ENCODE results near the gene TTC36.
"Not testable (repeated sequence)": the region's sequence is repeated elsewhere in the genome, so short reads cannot be mapped to it uniquely, and the experiment has no call there.

Gene TTC36

DNA sequence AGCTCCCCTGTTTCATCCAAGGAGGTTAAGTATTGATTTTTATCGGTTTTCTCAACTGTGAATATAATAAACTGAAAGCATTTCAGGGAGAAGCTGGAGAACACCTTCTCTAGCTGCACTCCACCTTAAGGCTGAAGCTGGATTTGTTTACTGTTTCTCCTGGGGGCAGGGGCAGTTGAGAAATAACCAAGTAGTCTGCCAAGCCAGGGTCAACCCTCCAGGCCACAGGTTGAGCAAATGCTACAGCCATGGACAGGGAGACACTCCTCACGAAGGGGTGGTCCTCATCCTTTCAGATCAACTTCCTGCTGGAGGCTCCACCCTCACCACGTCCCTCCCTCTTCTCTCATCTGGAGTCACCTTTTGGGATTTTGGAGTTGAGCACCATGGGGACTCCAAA lies at the start of gene TTC36:
Gene TTC36 (plus strand): TSS at position 366 of the 400 bp plus-strand sequence. CDS start 21 bp downstream, at position 387.
- Mint-ChIP-seq H3K27me3 (ENCODE audit: low read depth) (no peaks in the 10 kb centered on the region), H3K4me1 (ENCODE audit: low read depth) (peaks cover 17% of the 10 kb centered on the region), H3K36me3 (ENCODE audit: low read depth) (peaks cover 21% of the 10 kb centered on the region), H3K4me3 (no peak within 1 kb of the TSS), H3K27ac (no peak within 1 kb of the TSS), H3K9me3 (no peaks in the 10 kb centered on the region)
- DNase-seq (ENCODE audit: low spot score) = no peak

DNA sequence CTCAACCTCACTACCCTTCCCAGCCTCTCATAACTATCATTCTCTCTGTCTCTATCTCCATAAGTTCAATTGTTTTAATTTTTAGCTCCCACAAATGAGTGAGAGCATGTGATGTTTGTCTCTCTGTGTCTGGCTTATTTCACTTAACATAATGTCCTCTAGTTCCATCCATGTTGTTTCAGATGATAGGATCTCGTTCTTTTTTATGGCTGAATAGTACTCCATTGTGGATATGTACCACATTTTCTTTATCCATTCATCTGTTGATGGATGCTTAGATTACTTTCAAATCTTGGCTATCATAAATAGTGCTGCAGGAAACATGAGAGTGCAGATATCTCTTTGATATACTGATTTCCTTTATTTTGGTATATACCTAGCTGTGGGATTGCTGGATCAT lies 46.0 kb upstream of the TTC36 start:
- H3K27ac Mint-ChIP-seq; H3K4me1 Mint-ChIP-seq (ENCODE audit: low read depth); H3K9me3 Mint-ChIP-seq; H3K27me3 Mint-ChIP-seq (ENCODE audit: low read depth); H3K4me3 Mint-ChIP-seq; DNase-seq (ENCODE audit: low spot score): not testable (repeated sequence)
- H3K36me3 Mint-ChIP-seq (ENCODE audit: low read depth) = peaks cover 70% of the 10 kb centered on the region

GRCh38 chr11:118484405-118484804 lies 42.9 kb upstream of the TTC36 start:
- Mint-ChIP-seq H3K4me1 (ENCODE audit: low read depth) (peaks cover 4% of the 10 kb centered on the region), H3K27me3 (ENCODE audit: low read depth) (no peaks in the 10 kb centered on the region), H3K9me3 (no peaks in the 10 kb centered on the region), H3K4me3 (no peak overlapping the region), H3K36me3 (ENCODE audit: low read depth) (peaks cover 54% of the 10 kb centered on the region), H3K27ac (no peak overlapping the region)
- DNase-seq (ENCODE audit: low spot score) = no peak

DNA sequence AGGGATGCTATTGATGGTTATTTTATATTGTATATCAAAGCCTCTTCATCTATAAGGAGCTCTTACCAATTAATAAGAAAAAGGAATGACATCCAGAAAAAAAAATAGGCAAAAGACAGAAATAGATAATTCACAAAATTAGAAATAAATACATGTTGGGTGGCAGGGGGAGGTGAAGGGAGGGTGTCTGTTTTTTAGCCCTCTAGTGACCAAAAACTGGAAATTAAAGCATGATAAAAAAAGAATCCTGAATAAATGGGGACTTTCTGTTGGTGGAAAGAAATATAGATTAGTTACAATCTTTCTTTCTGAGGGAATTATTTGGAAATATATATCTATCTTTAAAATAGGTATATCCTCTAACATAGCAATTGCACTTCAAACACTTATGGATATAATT lies 42.0 kb upstream of the TTC36 start:
- Mint-ChIP-seq H3K4me3 (no peak overlapping the region), H3K27me3 (ENCODE audit: low read depth) (no peaks in the 10 kb centered on the region), H3K9me3 (no peaks in the 10 kb centered on the region), H3K27ac (no peak overlapping the region), H3K36me3 (ENCODE audit: low read depth) (peaks cover 55% of the 10 kb centered on the region), H3K4me1 (ENCODE audit: low read depth) (peaks cover 4% of the 10 kb centered on the region)
- DNase-seq (ENCODE audit: low spot score) = no peak

DNA sequence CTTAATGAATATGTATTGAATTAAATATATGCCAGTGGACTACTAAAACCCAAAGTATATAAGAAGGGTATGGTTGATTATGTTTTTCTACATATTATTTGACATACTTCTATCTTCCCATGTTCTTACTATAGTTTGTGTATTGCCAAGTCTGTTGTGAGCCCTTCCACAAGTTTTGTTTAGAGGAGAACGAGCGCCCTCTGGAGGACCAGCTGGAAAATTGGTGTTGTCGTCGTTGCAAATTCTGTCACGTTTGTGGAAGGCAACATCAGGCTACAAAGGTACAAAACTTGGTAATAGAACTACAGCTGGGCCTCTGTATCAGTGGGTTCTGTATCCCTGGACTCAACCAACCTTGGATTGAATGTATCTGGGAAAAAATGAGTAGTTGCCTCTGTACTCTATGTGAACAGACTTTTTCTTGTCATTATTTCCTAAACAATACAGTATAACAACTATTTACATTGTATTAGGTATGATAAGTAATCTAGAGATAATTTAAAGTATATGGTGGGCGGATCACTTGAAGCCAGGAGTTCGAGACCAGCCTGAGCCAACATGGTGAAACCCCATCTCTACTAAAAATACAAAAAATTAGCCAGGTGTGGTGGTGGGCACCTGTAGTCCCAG lies 38.7 kb upstream of the TTC36 start:
- H3K9me3 Mint-ChIP-seq = no peaks in the 10 kb centered on the region
- no peak overlapping the region for H3K27ac Mint-ChIP-seq
- H3K36me3 Mint-ChIP-seq (ENCODE audit: low read depth) = peaks cover 49% of the 10 kb centered on the region
- no peak overlapping the region for H3K4me3 Mint-ChIP-seq
- DNase-seq (ENCODE audit: low spot score) = peak; percentile 56
- peaks cover 4% of the 10 kb centered on the region for H3K4me1 Mint-ChIP-seq (ENCODE audit: low read depth)
- H3K27me3 Mint-ChIP-seq (ENCODE audit: low read depth) = no peaks in the 10 kb centered on the region

GRCh38 chr11:118491041-118491440 lies 36.2 kb upstream of the TTC36 start:
- Mint-ChIP-seq H3K4me1 (ENCODE audit: low read depth) (peaks cover 4% of the 10 kb centered on the region), H3K36me3 (ENCODE audit: low read depth) (peaks cover 47% of the 10 kb centered on the region), H3K27me3 (ENCODE audit: low read depth) (no peaks in the 10 kb centered on the region), H3K9me3 (no peaks in the 10 kb centered on the region), H3K4me3 (no peak overlapping the region), H3K27ac (no peak overlapping the region)
- DNase-seq (ENCODE audit: low spot score) = no peak

- no peak overlapping the region for H3K4me3 Mint-ChIP-seq
- peaks cover 62% of the 10 kb centered on the region for H3K36me3 Mint-ChIP-seq (ENCODE audit: low read depth)
- H3K27ac Mint-ChIP-seq = no peak overlapping the region
- DNase-seq (ENCODE audit: low spot score) = no peak
- no peaks in the 10 kb centered on the region for H3K4me1 Mint-ChIP-seq (ENCODE audit: low read depth)
- H3K27me3 Mint-ChIP-seq (ENCODE audit: low read depth) = no peaks in the 10 kb centered on the region
- no peaks in the 10 kb centered on the region for H3K9me3 Mint-ChIP-seq
Measured at GRCh38 chr11:118497831-118498230, 29.4 kb upstream of the TTC36 start.

GRCh38 chr11:118503216-118503615 lies 24.1 kb upstream of the TTC36 start:
- no peaks in the 10 kb centered on the region for H3K9me3 Mint-ChIP-seq
- H3K27me3 Mint-ChIP-seq (ENCODE audit: low read depth) = no peaks in the 10 kb centered on the region
- H3K4me1 Mint-ChIP-seq (ENCODE audit: low read depth) = no peaks in the 10 kb centered on the region
- no peak overlapping the region for H3K27ac Mint-ChIP-seq
- peaks cover 73% of the 10 kb centered on the region for H3K36me3 Mint-ChIP-seq (ENCODE audit: low read depth)
- DNase-seq (ENCODE audit: low spot score) = no peak
- H3K4me3 Mint-ChIP-seq = no peak overlapping the region

DNA sequence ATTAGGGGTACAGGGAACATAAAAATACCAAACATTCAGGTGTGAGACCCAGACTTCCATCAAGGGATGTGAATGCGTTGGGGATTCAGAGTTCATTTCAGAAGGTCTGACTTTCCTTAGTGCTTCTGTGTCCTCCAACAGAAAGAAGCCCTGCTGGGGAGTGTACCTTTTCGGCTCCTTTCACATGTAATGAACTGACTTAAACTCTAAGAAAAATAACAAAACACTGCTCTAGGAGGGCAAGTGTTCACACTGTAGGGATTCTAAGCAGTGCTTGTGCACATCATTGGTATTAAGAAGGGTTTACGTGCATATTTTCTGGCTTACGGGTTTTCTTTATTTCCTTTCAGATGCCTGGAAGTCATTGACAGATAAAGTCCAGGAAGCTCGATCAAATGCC lies 15.7 kb upstream of the TTC36 start:
- no peak for DNase-seq (ENCODE audit: low spot score)
- H3K27ac Mint-ChIP-seq = no peak overlapping the region
- H3K4me1 Mint-ChIP-seq (ENCODE audit: low read depth) = peaks cover 5% of the 10 kb centered on the region
- H3K4me3 Mint-ChIP-seq = no peak overlapping the region
- no peaks in the 10 kb centered on the region for H3K27me3 Mint-ChIP-seq (ENCODE audit: low read depth)
- H3K36me3 Mint-ChIP-seq (ENCODE audit: low read depth) = peaks cover 55% of the 10 kb centered on the region
- H3K9me3 Mint-ChIP-seq = no peaks in the 10 kb centered on the region

DNA sequence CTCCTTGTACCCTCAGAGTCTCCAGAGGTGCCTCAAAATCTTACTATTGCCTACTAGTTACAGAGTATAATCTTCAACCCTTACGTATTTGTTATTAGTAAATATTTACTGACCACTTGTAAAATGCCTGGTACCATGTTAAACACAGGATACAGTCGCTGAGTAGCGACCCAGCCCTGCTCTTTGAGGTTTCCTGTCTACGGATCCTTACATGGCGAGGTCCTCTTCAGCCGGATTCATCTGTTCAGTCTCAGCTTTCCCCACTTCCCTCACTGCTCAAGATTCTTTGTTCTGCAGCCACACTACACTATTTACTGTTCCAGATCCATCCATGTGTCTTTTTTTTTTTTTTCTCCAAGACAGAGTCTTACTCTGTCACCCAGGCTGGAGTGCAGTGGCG lies 13.2 kb upstream of the TTC36 start:
- Mint-ChIP-seq H3K9me3 (no peaks in the 10 kb centered on the region), H3K4me1 (ENCODE audit: low read depth) (peaks cover 5% of the 10 kb centered on the region), H3K27ac (peak overlapping the region; percentile 58), H3K4me3 (no peak overlapping the region), H3K27me3 (ENCODE audit: low read depth) (no peaks in the 10 kb centered on the region), H3K36me3 (ENCODE audit: low read depth) (peaks cover 53% of the 10 kb centered on the region)
- DNase-seq (ENCODE audit: low spot score) = no peak

GRCh38 chr11:118519549-118519948 lies 7.7 kb upstream of the TTC36 start:
- no peaks in the 10 kb centered on the region for H3K9me3 Mint-ChIP-seq
- DNase-seq (ENCODE audit: low spot score) = no peak
- H3K27me3 Mint-ChIP-seq (ENCODE audit: low read depth) = no peaks in the 10 kb centered on the region
- no peak overlapping the region for H3K4me3 Mint-ChIP-seq
- peaks cover 58% of the 10 kb centered on the region for H3K36me3 Mint-ChIP-seq (ENCODE audit: low read depth)
- H3K4me1 Mint-ChIP-seq (ENCODE audit: low read depth) = no peaks in the 10 kb centered on the region
- no peak overlapping the region for H3K27ac Mint-ChIP-seq

- Mint-ChIP-seq H3K27me3 (ENCODE audit: low read depth) (no peaks in the 10 kb centered on the region), H3K27ac (no peak overlapping the region), H3K9me3 (no peaks in the 10 kb centered on the region), H3K4me3 (no peak overlapping the region), H3K36me3 (ENCODE audit: low read depth) (peaks cover 50% of the 10 kb centered on the region), H3K4me1 (ENCODE audit: low read depth) (no peaks in the 10 kb centered on the region)
- DNase-seq (ENCODE audit: low spot score) = no peak
Measured at GRCh38 chr11:118521892-118522311, 5.4 kb upstream of the TTC36 start.

DNA sequence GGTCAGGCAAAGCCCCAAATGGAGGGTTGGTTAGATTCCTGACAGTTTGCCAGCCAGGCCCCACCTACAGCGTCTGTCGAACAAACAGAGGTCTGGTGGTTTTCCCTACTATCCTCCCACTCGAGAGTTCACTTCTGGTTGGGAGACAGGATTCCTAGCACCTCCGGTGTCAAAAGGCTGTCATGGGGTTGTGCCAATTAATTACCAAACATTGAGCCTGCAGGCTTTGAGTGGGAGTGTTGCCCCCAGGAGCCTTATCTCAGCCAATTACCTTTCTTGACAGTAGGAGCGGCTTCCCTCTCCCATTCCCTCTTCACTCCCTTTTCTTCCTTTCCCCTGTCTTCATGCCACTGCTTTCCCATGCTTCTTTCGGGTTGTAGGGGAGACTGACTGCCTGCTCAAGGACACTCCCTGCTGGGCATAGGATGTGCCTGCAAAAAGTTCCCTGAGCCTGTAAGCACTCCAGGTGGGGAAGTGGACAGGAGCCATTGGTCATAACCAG lies 4.7 kb upstream of the TTC36 start:
- Mint-ChIP-seq H3K9me3 (no peaks in the 10 kb centered on the region), H3K36me3 (ENCODE audit: low read depth) (peaks cover 50% of the 10 kb centered on the region)

DNA sequence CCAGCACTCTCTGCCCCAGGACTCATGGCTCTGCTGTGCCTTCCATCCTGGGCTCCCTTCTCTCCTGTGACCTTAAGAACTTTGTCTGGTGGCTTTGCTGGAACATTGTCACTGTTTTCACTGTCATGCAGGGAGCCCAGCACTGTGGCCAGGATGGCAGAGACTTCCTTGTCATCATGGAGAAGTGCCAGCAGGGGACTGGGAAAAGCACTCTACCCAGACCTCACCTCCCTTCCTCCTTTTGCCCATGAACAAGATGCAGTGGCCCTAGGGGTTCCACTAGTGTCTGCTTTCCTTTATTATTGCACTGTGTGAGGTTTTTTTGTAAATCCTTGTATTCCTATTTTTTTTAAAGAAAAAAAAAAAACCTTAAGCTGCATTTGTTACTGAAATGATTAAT lies 2.9 kb upstream of the TTC36 start:
- no peaks in the 10 kb centered on the region for H3K27me3 Mint-ChIP-seq (ENCODE audit: low read depth)
- no peak for DNase-seq (ENCODE audit: low spot score)
- H3K9me3 Mint-ChIP-seq = no peaks in the 10 kb centered on the region
- H3K4me1 Mint-ChIP-seq (ENCODE audit: low read depth) = peaks cover 4% of the 10 kb centered on the region
- H3K36me3 Mint-ChIP-seq (ENCODE audit: low read depth) = peaks cover 45% of the 10 kb centered on the region
- H3K4me3 Mint-ChIP-seq = no peak overlapping the region
- H3K27ac Mint-ChIP-seq = no peak overlapping the region

More for the DNA sequence above, 4.7 kb upstream of the TTC36 start:
- no peak for DNase-seq (ENCODE audit: low spot score)
- H3K27me3 Mint-ChIP-seq (ENCODE audit: low read depth) = no peaks in the 10 kb centered on the region
- H3K27ac Mint-ChIP-seq = no peak overlapping the region
- H3K4me3 Mint-ChIP-seq = no peak overlapping the region
- no peaks in the 10 kb centered on the region for H3K4me1 Mint-ChIP-seq (ENCODE audit: low read depth)

Measured in T-helper 2 cell treated with Interferon-gamma antibody and Interleukin-4, amounts not matched to agents 5 μg/mL and 100 μg/mL, for 36 hours (primary cell).